ENCODE measurements around the gene EGFR.

The EGFR gene

GRCh38 chr7:55101359-55101758 lies 82.5 kb downstream of the EGFR start:
- DNase-seq (ENCODE audit: low spot score): no peak

- DNase-seq (ENCODE audit: low spot score): no peak
Observed at GRCh38 chr7:55104123-55104522, 85.3 kb downstream of the EGFR start.

GRCh38 chr7:55104712-55105433 lies 86.1 kb downstream of the EGFR start:
- DNase-seq (ENCODE audit: low spot score): no peak

GRCh38 chr7:55105952-55106351 lies 87.1 kb downstream of the EGFR start:
- no peak for DNase-seq (ENCODE audit: low spot score)

- DNase-seq (ENCODE audit: low spot score): peak; percentile 50
Observed at GRCh38 chr7:55107946-55108345, 89.1 kb downstream of the EGFR start.

- no peak for DNase-seq (ENCODE audit: low spot score)
Observed at GRCh38 chr7:55108401-55108800, 89.6 kb downstream of the EGFR start.

- no peak for DNase-seq (ENCODE audit: low spot score)
Observed at GRCh38 chr7:55108818-55109217, 90.0 kb downstream of the EGFR start.

GRCh38 chr7:55109404-55110167 lies 90.8 kb downstream of the EGFR start:
- DNase-seq (ENCODE audit: low spot score): no peak

GRCh38 chr7:55110282-55110992 lies 91.6 kb downstream of the EGFR start:
- DNase-seq (ENCODE audit: low spot score): no peak

- DNase-seq (ENCODE audit: low spot score): no peak
Observed at GRCh38 chr7:55110993-55111361, 92.2 kb downstream of the EGFR start.

GRCh38 chr7:55112056-55112455 lies 93.2 kb downstream of the EGFR start:
- DNase-seq (ENCODE audit: low spot score): no peak

GRCh38 chr7:55113760-55114540 lies 95.1 kb downstream of the EGFR start:
- no peak for DNase-seq (ENCODE audit: low spot score)

- DNase-seq (ENCODE audit: low spot score): no peak
Observed at GRCh38 chr7:55117286-55117685, 98.5 kb downstream of the EGFR start.

- DNase-seq (ENCODE audit: low spot score): no peak
Observed at GRCh38 chr7:55118426-55118825, 99.6 kb downstream of the EGFR start.

GRCh38 chr7:55119571-55119970 lies 100.8 kb downstream of the EGFR start:
- DNase-seq (ENCODE audit: low spot score): no peak

- no peak for DNase-seq (ENCODE audit: low spot score)
Observed at GRCh38 chr7:55120074-55120473, 101.3 kb downstream of the EGFR start.

GRCh38 chr7:55120501-55121198 lies 101.8 kb downstream of the EGFR start:
- no peak for DNase-seq (ENCODE audit: low spot score)

GRCh38 chr7:55121249-55121648 lies 102.4 kb downstream of the EGFR start:
- no peak for DNase-seq (ENCODE audit: low spot score)

GRCh38 chr7:55122263-55122662 lies 103.4 kb downstream of the EGFR start:
- no peak for DNase-seq (ENCODE audit: low spot score)

- no peak for DNase-seq (ENCODE audit: low spot score)
Observed at GRCh38 chr7:55124989-55125875, 106.4 kb downstream of the EGFR start.

- no peak for DNase-seq (ENCODE audit: low spot score)
Observed at GRCh38 chr7:55127135-55127551, 108.3 kb downstream of the EGFR start.
